ENCODE measurements around the gene SMIM5. TPM values are rescaled to one million over a fixed set of nuclear protein-coding genes. Genes with fewer than 3 reads are reported as not detected.

SMIM5 gene
- total RNA-seq, 1 experiment from 2014 or later, result 0.24 TPM

- H3K79me2 ChIP-seq (ENCODE audit: insufficient read depth, low read length), result peaks cover 17% of the 10 kb centered on the region; the same call in 1 of the 2 replicates
- no peaks in the 10 kb centered on the region for H4K20me1 ChIP-seq (ENCODE audit: control insufficient read depth, insufficient read depth, insufficient read length)
- peak within 1 kb of the TSS in 1 of 2 experiments; percentile 74; a peak in 2 of 5 replicates for H3K4me3 Mint-ChIP-seq
- no peaks in the 10 kb centered on the region for H3K27me3 ChIP-seq (ENCODE audit: insufficient read depth, low read length)
- H3K79me1 ChIP-seq (ENCODE audit: insufficient read depth, low read depth, low read length, poor library complexity, severe bottlenecking), result peaks cover 3% of the 10 kb centered on the region
- H4K5ac ChIP-seq (ENCODE audit: insufficient read length, low read depth, low read length), result peak within 1 kb of the TSS; percentile 95
- H3K23me2 ChIP-seq (ENCODE audit: insufficient read length, low read depth, low read length, poor library complexity, severe bottlenecking), result peaks cover 4% of the 10 kb centered on the region
- H4K8ac ChIP-seq (replicated peaks; ENCODE audit: insufficient read length, low read depth, low read length), result no peak within 1 kb of the TSS
- no peaks in the 10 kb centered on the region for H3K4me1 ChIP-seq (ENCODE audit: insufficient read depth, low read length)
- no peak within 1 kb of the TSS for H3T11ph ChIP-seq (ENCODE audit: low read length)
- H3K4me2 ChIP-seq (ENCODE audit: insufficient read depth, insufficient read length, low read length), result peak within 1 kb of the TSS; percentile 94
- H4K91ac ChIP-seq (ENCODE audit: insufficient read length, low read depth, low read length), result peak within 1 kb of the TSS; percentile 82
- H3K9ac ChIP-seq (ENCODE audit: extremely low read depth, insufficient read length, low read length), result peak within 1 kb of the TSS; percentile 99
- peak within 1 kb of the TSS; percentile 95 for H3K14ac ChIP-seq (ENCODE audit: insufficient read depth, low read length)
- no peak for TF ChIP-seq CTCF (conservative IDR thresholded peaks at IDR 0.05)
- peak within 1 kb of the TSS; percentile 97 for H3K18ac ChIP-seq (ENCODE audit: insufficient read length, low read depth, low read length)
- H3K9me3 ChIP-seq (ENCODE audit: control insufficient read depth, low read depth, low read length), result no peaks in the 10 kb centered on the region
- H3K4me1 Mint-ChIP-seq, result peaks cover 8 to 9% of the 10 kb centered on the region in 2 experiments
- no CpG with 5 or more reads among the region's 55 CpGs for WGBS (ENCODE audit: extremely low coverage, insufficient read length, low lambda C conversion rate)
- no peak within 1 kb of the TSS for H2AFZ ChIP-seq (ENCODE audit: low read length)
- no peak within 1 kb of the TSS for H3K27ac ChIP-seq (ENCODE audit: insufficient read length, low read depth, low read length)
- peak within 1 kb of the TSS; percentile 85 for H2BK5ac ChIP-seq (ENCODE audit: insufficient read length, low read length)
- H3K56ac ChIP-seq (ENCODE audit: insufficient read length, low read depth, low read length), result peak within 1 kb of the TSS; percentile 9
- no peak within 1 kb of the TSS; a peak in 1 of 7 replicates for H3K27ac Mint-ChIP-seq
- H3K4ac ChIP-seq (ENCODE audit: low read depth, low read length), result no peak within 1 kb of the TSS; the same call in 1 of the 2 replicates
- peak within 1 kb of the TSS; percentile 56 for H2BK12ac ChIP-seq (ENCODE audit: insufficient read length, low read depth, low read length)
- H2AK5ac ChIP-seq (ENCODE audit: insufficient read length, low read length), result no peak within 1 kb of the TSS
- H3K23ac ChIP-seq (ENCODE audit: insufficient read length, low read depth, low read length), result peak within 1 kb of the TSS; percentile 73
- no peaks in the 10 kb centered on the region for H3K27me3 Mint-ChIP-seq (ENCODE audit: low read depth)
- peak; percentile 99 for DNase-seq
- H2BK20ac ChIP-seq (ENCODE audit: low read depth, low read length, poor library complexity, severe bottlenecking), result no peak within 1 kb of the TSS
- peaks cover 16 to 47% (median 47%) of the 10 kb centered on the region in 3 experiments; a peak in 6 of 7 replicates for H3K36me3 Mint-ChIP-seq (ENCODE audit: insufficient read depth in 1 of 3, low read depth in 3 of 3)
- H2BK15ac ChIP-seq (ENCODE audit: low read depth, low read length), result no peak within 1 kb of the TSS
- H2BK120ac ChIP-seq (ENCODE audit: low read depth, low read length, poor library complexity, severe bottlenecking), result peak within 1 kb of the TSS; percentile 95
- no peaks in the 10 kb centered on the region for H3K9me3 Mint-ChIP-seq
These were observed 33.9 kb downstream of the SMIM5 start, which contains the start of the genes RECQL5 and SAP30BP for GRCh38 chr17:75666959-75667790. Gene RECQL5, minus strand, starts transcription at chr17:75667154. Its CDS starts 597 bp downstream, at chr17:75666557. Gene SAP30BP, plus strand, starts transcription at chr17:75667338. Its CDS starts 35 bp downstream, at chr17:75667373.

Data from H9 (cell line).